Astrocyte (in vitro differentiated cells and primary cell): ENCODE measurements around the gene PAGR1.

ENCODE experiments used
- EZH2 ChIP-seq: IDR thresholded peaks from 2 replicates; pipeline ENCODE4 v1.6.1; 2012; ENCODE audit warnings: mild to moderate bottlenecking, low read length, inconsistent platforms; ENCODE audit not compliant: insufficient read depth
- TF ChIP-seq, protein P1 (sequence below): IDR thresholded peaks from 2 replicates; pipeline ENCODE4 v1.5.1; 2011; ENCODE audit warnings: low read depth, mild to moderate bottlenecking, inconsistent platforms, low read length, moderate library complexity; ENCODE audit not compliant: insufficient read depth

DNA sequence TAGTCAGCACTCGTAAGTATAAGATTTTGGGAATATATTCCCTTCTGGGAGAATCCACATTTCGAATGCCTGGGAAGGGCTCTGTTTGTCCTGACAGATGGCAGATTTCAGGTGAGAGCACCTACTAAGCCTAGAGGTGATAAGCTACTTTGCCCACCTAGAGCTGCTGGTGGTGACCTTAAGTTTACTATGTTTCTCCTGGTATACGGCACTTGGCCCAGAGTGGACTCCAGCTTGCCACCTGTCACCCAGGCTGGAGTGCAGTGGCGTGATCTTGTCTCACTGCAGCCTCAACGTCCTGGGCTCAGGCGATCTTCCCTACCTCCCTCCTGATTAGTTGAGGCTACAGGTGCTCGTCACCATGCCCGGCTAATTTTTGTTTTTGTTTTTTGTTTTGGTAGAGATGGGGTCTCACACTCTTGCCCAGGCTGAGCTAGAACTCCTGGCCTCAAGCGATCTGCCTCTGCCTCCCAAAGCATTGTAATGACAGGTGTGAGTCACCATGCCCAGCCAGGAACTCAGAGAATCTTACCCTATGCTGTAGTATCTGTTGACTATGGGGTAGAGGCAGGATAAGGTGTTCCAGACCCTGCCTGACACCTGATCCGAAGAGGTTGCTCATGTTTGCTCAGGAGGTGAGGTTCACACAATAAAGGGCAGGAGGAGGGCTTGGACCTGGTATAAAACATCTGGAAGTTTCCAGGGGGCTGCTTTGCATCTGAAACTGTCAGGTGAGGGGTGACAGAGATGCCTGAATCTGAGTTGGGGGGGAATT, 38.2 kb upstream of the PAGR1 start, which contains the start of gene ZG16:
- TF ChIP-seq EZH2 = no peak
- TF ChIP-seq, protein P1, sequence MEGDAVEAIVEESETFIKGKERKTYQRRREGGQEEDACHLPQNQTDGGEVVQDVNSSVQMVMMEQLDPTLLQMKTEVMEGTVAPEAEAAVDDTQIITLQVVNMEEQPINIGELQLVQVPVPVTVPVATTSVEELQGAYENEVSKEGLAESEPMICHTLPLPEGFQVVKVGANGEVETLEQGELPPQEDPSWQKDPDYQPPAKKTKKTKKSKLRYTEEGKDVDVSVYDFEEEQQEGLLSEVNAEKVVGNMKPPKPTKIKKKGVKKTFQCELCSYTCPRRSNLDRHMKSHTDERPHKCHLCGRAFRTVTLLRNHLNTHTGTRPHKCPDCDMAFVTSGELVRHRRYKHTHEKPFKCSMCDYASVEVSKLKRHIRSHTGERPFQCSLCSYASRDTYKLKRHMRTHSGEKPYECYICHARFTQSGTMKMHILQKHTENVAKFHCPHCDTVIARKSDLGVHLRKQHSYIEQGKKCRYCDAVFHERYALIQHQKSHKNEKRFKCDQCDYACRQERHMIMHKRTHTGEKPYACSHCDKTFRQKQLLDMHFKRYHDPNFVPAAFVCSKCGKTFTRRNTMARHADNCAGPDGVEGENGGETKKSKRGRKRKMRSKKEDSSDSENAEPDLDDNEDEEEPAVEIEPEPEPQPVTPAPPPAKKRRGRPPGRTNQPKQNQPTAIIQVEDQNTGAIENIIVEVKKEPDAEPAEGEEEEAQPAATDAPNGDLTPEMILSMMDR = no peak
